ENCODE results near the gene TMEM80.

The TMEM80 gene

GRCh38 chr11:673866-674265, 21.8 kb upstream of the TMEM80 start:
- no peak overlapping the region for H3K27ac ChIP-seq
- intact Hi-C loops (cut with DNase I; ENCODE audit: low total_unique reads): no loop called here
- H3K9me3 ChIP-seq: no peaks in the 10 kb centered on the region
- H3K4me3 ChIP-seq: no peak overlapping the region
- no peaks in the 10 kb centered on the region for H3K4me1 ChIP-seq
- peaks cover 25 to 68% (median 43%) of the 10 kb centered on the region in 3 donors for H3K36me3 ChIP-seq
- no peak for DNase-seq
- TF ChIP-seq CTCF (IDR thresholded peaks at IDR 0.05): no peak
- H3K27me3 ChIP-seq: no peaks in the 10 kb centered on the region

GRCh38 chr11:674406-674805, 21.2 kb upstream of the TMEM80 start:
- Histone ChIP-seq H3K4me1 (no peaks in the 10 kb centered on the region), H3K4me3 (no peak overlapping the region), H3K27ac (no peak overlapping the region), H3K9me3 (no peaks in the 10 kb centered on the region), H3K36me3 (peaks cover 25 to 74% (median 46%) of the 10 kb centered on the region in 3 donors), H3K27me3 (no peaks in the 10 kb centered on the region)
- no peak for TF ChIP-seq CTCF (IDR thresholded peaks at IDR 0.05)
- no peak for DNase-seq
- intact Hi-C loops (cut with DNase I; ENCODE audit: low total_unique reads): no loop called here

- Histone ChIP-seq H3K4me3 (no peak overlapping the region), H3K36me3 (peaks cover 25 to 87% (median 43%) of the 10 kb centered on the region in 3 donors), H3K9me3 (no peaks in the 10 kb centered on the region), H3K27ac (no peak overlapping the region), H3K4me1 (no peaks in the 10 kb centered on the region), H3K27me3 (no peaks in the 10 kb centered on the region)
- no peak for TF ChIP-seq CTCF (IDR thresholded peaks at IDR 0.05)
- no peak for DNase-seq
- intact Hi-C loops (cut with DNase I; ENCODE audit: low total_unique reads): no loop called here
These were observed 17.3 kb upstream of the TMEM80 start for GRCh38 chr11:678297-678696.

- H3K36me3 ChIP-seq: peaks cover 29 to 87% (median 35%) of the 10 kb centered on the region in 3 donors
- TF ChIP-seq CTCF (IDR thresholded peaks at IDR 0.05): no peak
- H3K4me3 ChIP-seq: no peak overlapping the region
- no peak for DNase-seq
- H3K27ac ChIP-seq: no peak overlapping the region
- intact Hi-C loops (cut with DNase I; ENCODE audit: low total_unique reads): no loop called here
- H3K27me3 ChIP-seq: no peaks in the 10 kb centered on the region
- no peaks in the 10 kb centered on the region for H3K4me1 ChIP-seq
- H3K9me3 ChIP-seq: no peaks in the 10 kb centered on the region
These were observed 16.1 kb upstream of the TMEM80 start for GRCh38 chr11:679271-680207.

- H3K36me3 ChIP-seq: peaks cover 30 to 88% (median 42%) of the 10 kb centered on the region in 3 donors
- H3K27me3 ChIP-seq: no peaks in the 10 kb centered on the region
- intact Hi-C loops (cut with DNase I; ENCODE audit: low total_unique reads): no loop called here
- TF ChIP-seq CTCF (IDR thresholded peaks at IDR 0.05): no peak
- H3K4me3 ChIP-seq: no peak overlapping the region
- no peak for DNase-seq
- no peaks in the 10 kb centered on the region for H3K9me3 ChIP-seq
- H3K27ac ChIP-seq: no peak overlapping the region
- no peaks in the 10 kb centered on the region for H3K4me1 ChIP-seq
These were observed 15.1 kb upstream of the TMEM80 start for GRCh38 chr11:680476-680875.

All from tibial artery (tissue), 4 donors.